ENCODE measurements around the gene ACVRL1.

DNA sequence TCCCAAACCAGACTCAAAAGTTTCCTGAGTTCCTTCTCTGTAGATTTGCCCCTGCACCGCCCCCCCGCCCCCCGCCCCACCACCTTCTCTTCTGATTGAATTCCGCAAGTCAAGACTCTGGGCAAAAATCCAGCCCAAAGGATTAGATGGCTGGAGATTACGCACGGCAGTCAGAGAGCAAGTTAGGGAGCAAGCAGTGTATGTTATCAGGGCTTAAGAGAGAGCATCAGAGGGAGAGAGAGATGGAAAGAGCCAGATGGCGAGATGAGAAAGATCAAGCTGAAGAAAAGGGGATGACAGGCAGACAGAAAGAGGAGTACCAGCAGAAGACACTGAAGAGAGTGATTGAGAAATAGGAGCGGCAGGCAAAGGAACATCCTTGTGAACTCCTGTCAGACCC, 33.3 kb upstream of the ACVRL1 start:
- no peak for TF ChIP-seq MED1 (CRISPR knock-in tag; IDR thresholded peaks at IDR 0.05; ENCODE audit: borderline replicate concordance)
- TF ChIP-seq FOXM1 (IDR thresholded peaks at IDR 0.05; ENCODE audit: low read depth): no peak
- no peak for TF ChIP-seq FOXM1 (CRISPR knock-in tag; IDR thresholded peaks at IDR 0.05; ENCODE audit: low read depth)
- no peak for TF ChIP-seq CCAR2 (IDR thresholded peaks at IDR 0.05; ENCODE audit: low read depth, low read length)
- TF ChIP-seq, protein P1, sequence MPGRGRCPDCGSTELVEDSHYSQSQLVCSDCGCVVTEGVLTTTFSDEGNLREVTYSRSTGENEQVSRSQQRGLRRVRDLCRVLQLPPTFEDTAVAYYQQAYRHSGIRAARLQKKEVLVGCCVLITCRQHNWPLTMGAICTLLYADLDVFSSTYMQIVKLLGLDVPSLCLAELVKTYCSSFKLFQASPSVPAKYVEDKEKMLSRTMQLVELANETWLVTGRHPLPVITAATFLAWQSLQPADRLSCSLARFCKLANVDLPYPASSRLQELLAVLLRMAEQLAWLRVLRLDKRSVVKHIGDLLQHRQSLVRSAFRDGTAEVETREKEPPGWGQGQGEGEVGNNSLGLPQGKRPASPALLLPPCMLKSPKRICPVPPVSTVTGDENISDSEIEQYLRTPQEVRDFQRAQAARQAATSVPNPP (IDR thresholded peaks at IDR 0.05; ENCODE audit: borderline replicate concordance, insufficient read depth, insufficient read length): no peak
- no peak for TF ChIP-seq ATF7 (IDR thresholded peaks at IDR 0.05)
- TF ChIP-seq, protein P2, sequence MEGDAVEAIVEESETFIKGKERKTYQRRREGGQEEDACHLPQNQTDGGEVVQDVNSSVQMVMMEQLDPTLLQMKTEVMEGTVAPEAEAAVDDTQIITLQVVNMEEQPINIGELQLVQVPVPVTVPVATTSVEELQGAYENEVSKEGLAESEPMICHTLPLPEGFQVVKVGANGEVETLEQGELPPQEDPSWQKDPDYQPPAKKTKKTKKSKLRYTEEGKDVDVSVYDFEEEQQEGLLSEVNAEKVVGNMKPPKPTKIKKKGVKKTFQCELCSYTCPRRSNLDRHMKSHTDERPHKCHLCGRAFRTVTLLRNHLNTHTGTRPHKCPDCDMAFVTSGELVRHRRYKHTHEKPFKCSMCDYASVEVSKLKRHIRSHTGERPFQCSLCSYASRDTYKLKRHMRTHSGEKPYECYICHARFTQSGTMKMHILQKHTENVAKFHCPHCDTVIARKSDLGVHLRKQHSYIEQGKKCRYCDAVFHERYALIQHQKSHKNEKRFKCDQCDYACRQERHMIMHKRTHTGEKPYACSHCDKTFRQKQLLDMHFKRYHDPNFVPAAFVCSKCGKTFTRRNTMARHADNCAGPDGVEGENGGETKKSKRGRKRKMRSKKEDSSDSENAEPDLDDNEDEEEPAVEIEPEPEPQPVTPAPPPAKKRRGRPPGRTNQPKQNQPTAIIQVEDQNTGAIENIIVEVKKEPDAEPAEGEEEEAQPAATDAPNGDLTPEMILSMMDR (IDR thresholded peaks at IDR 0.05 in 2 of 3, conservative IDR thresholded peaks at IDR 0.05 in 1 of 3; ENCODE audit: insufficient read depth in 2 of 3, low read depth in 1 of 3, low read length in 3 of 3): no peak
- TF ChIP-seq GATAD2A (IDR thresholded peaks at IDR 0.05): no peak
- TF ChIP-seq ZC3H4 (CRISPR knock-in tag; IDR thresholded peaks at IDR 0.05; ENCODE audit: borderline replicate concordance): no peak
- no peak for TF ChIP-seq NR1H2 (CRISPR knock-in tag; IDR thresholded peaks at IDR 0.05)
- TF ChIP-seq, protein P3, sequence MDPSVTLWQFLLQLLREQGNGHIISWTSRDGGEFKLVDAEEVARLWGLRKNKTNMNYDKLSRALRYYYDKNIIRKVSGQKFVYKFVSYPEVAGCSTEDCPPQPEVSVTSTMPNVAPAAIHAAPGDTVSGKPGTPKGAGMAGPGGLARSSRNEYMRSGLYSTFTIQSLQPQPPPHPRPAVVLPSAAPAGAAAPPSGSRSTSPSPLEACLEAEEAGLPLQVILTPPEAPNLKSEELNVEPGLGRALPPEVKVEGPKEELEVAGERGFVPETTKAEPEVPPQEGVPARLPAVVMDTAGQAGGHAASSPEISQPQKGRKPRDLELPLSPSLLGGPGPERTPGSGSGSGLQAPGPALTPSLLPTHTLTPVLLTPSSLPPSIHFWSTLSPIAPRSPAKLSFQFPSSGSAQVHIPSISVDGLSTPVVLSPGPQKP (CRISPR knock-in tag; IDR thresholded peaks at IDR 0.05): no peak
- TF ChIP-seq, protein P4, sequence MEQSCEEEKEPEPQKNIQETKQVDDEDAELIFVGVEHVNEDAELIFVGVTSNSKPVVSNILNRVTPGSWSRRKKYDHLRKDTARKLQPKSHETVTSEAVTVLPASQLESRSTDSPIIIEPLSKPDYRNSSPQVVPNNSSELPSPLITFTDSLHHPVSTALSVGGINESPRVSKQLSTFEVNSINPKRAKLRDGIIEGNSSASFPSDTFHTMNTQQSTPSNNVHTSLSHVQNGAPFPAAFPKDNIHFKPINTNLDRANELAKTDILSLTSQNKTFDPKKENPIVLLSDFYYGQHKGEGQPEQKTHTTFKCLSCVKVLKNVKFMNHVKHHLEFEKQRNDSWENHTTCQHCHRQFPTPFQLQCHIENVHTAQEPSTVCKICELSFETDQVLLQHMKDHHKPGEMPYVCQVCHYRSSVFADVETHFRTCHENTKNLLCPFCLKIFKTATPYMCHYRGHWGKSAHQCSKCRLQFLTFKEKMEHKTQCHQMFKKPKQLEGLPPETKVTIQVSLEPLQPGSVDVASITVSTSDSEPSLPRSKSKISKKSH (CRISPR knock-in tag; IDR thresholded peaks at IDR 0.05): no peak
- TF ChIP-seq, protein P5, sequence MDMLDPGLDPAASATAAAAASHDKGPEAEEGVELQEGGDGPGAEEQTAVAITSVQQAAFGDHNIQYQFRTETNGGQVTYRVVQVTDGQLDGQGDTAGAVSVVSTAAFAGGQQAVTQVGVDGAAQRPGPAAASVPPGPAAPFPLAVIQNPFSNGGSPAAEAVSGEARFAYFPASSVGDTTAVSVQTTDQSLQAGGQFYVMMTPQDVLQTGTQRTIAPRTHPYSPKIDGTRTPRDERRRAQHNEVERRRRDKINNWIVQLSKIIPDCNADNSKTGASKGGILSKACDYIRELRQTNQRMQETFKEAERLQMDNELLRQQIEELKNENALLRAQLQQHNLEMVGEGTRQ (CRISPR knock-in tag; IDR thresholded peaks at IDR 0.05): no peak
- TF ChIP-seq ZBTB1 (CRISPR knock-in tag; IDR thresholded peaks at IDR 0.05; ENCODE audit: borderline replicate concordance, low read depth): no peak
- no peak for TF ChIP-seq YY1 (IDR thresholded peaks at IDR 0.05; ENCODE audit: borderline replicate concordance in 1 of 3, control insufficient read depth in 1 of 3, extremely low read depth in 1 of 3, insufficient read depth in 3 of 3, insufficient read length in 1 of 3, insufficient replicate concordance in 2 of 3, low read depth in 1 of 3, low read length in 2 of 3)
